ENCODE data around the gene PARP1. TPM values are rescaled to one million over a fixed set of nuclear protein-coding genes. Genes with fewer than 3 reads are reported as not detected.

The PARP1 gene
- total RNA-seq, 4 donors from 2014 or later: 77.4 to 147 (median 95.6) TPM

DNA sequence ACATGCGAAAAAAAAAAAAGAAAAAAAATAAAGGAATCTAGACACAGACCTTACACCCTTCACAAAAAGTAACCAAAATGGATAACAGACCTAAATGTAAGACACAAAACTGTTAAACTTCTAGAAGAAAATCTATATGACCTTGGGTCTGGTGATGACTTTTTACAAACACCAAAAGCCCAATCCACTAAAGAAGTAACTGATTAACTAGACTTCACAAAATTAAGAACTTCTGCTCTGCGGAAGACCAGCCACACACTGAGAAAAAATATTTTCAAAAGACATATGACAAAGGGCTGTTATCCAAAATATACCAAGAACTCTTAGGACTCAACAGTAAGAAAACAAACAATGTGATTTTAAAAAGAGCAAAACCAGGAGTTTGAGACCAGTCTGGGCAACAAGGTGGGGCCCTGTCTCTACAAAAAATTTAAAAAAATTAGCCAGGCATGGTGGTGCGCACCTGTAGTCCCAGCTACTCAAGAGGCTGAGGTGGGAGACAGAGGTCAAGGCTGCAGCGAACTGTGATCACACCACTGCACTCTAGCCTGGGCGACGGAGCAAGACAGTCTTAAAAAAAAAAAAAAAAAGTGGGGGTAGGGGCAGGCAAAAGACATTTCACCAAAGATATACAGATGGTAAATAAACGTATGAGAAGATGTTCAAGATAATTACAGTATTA, 9.8 kb downstream of the PARP1 start:
- Histone ChIP-seq H3K27me3 (no peaks in the 10 kb centered on the region), H3K27ac (peak overlapping the region in 1 of 4 donors; percentile 48), H3K36me3 (peaks cover 0 to 58% of the 10 kb centered on the region in 2 donors), H3K4me1 (peaks cover 0 to 67% (median 20%) of the 10 kb centered on the region in 3 donors), H3K4me3 (no peak overlapping the region), H3K9me3 (no peaks in the 10 kb centered on the region)
- 94 to 95% methylated on average over 6 of the region's 7 CpGs for WGBS, 2 donors (ENCODE audit: low coverage in 1 of 2)
- ATAC-seq: no peak
- TF ChIP-seq POLR2A (IDR thresholded peaks at IDR 0.05): no peak
- no peak for TF ChIP-seq POLR2AphosphoS5 (IDR thresholded peaks at IDR 0.05)
- TF ChIP-seq, protein P1, sequence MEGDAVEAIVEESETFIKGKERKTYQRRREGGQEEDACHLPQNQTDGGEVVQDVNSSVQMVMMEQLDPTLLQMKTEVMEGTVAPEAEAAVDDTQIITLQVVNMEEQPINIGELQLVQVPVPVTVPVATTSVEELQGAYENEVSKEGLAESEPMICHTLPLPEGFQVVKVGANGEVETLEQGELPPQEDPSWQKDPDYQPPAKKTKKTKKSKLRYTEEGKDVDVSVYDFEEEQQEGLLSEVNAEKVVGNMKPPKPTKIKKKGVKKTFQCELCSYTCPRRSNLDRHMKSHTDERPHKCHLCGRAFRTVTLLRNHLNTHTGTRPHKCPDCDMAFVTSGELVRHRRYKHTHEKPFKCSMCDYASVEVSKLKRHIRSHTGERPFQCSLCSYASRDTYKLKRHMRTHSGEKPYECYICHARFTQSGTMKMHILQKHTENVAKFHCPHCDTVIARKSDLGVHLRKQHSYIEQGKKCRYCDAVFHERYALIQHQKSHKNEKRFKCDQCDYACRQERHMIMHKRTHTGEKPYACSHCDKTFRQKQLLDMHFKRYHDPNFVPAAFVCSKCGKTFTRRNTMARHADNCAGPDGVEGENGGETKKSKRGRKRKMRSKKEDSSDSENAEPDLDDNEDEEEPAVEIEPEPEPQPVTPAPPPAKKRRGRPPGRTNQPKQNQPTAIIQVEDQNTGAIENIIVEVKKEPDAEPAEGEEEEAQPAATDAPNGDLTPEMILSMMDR (IDR thresholded peaks at IDR 0.05): no peak
- no peak for TF ChIP-seq EP300 (IDR thresholded peaks at IDR 0.05)

DNA sequence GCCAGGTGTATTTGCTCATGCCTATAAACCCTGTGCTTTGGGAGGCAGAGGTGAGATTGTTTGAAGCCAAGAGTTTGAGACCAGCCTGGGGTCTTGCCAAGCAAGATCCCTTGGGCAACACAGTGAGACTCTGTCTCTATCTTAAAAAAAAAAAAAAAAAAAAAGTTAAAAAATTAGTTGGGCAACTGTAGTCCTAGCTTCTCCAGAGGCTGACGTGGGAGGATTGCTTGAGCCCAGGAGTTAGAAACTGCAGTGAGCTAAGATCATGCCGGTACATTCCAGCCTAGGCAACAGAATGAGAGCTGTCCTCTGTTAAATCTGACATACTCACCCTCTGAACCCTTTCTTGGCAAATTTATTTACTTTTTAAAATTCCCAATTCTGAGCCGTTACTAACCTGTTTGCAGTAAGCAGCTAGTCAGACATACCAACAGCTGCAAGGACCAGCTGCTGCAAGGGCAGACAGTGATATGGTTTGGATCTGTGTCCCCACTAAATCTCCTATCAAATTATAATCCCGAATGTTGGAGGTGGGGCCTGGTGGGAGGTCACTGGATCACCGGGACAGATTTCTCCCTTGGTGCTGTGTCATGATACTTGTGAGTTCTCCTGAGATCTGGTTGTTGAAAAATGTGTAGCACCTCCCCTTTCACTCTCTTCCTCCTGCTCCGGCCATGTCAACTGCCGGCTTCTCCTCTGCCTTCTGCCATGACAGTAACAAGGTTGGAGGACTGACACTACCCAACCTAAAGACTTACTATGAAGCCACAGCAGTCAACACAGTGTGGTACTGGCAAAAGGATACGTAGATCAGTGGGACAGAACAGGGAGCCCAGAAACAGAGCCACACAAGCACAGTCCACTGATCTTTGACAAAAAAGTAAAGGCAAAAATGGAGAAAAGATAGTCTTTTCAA, 10.6 kb downstream of the PARP1 start:
- peaks cover 0 to 63% of the 10 kb centered on the region in 2 donors for H3K36me3 ChIP-seq

DNA sequence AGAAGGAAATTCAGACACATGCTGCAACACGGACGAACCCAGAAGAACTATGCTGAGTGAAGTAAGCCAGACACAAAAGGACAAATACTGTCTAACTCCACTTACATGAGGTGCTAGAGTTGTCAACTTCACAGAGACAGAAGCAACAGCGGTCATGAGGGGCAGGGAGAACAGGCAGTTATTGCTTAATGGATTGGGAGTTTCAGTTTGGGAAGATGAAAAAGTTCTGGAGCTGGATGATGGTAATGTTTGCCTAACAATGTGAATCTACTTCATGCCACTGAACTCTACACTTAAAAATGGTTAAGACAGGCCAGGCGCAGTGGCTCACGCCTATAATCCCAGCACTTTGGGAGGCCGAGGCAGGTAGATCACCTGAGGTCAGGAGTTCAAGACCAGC, 12.1 kb downstream of the PARP1 start:
- H3K27ac ChIP-seq: no peak overlapping the region

More for the DNA sequence above, 10.6 kb downstream of the PARP1 start:
- Histone ChIP-seq H3K27ac (peak overlapping the region; percentile 29 to 48 (median 42)), H3K27me3 (no peaks in the 10 kb centered on the region), H3K9me3 (no peaks in the 10 kb centered on the region), H3K4me3 (no peak overlapping the region), H3K4me1 (peaks cover 0 to 58% (median 13%) of the 10 kb centered on the region in 3 donors)
- TF ChIP-seq, protein P1 (IDR thresholded peaks at IDR 0.05): no peak
- TF ChIP-seq POLR2AphosphoS5 (IDR thresholded peaks at IDR 0.05): no peak
- TF ChIP-seq POLR2A (IDR thresholded peaks at IDR 0.05): no peak
- TF ChIP-seq EP300 (IDR thresholded peaks at IDR 0.05): no peak
- peak; percentile 73 for ATAC-seq
- WGBS, 2 donors (ENCODE audit: low coverage in 1 of 2): 38 to 50% methylated on average over 4 to 5 of the region's 8 CpGs

DNA sequence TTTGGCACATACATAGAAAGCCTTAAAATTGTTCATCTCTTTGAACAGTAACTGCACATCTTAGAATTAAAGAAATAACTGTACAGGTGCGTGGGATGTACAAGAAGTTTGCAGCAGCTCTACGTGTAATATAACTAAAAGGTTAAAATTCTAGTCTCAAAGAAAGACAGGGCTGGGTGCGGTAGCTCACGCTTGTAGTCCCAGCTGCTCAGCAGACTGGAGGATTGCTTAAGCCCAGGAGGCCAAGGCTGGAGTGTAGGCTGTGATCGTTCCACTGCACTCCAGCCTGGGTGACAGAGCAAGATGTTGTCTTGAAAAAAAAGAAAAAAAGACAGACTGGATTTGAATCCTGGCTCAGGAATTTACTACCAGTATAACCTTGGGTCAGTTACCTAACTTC, 13.4 kb downstream of the PARP1 start:
- Histone ChIP-seq H3K9me3 (no peaks in the 10 kb centered on the region), H3K27me3 (no peaks in the 10 kb centered on the region), H3K4me1 (peaks cover 0 to 30% (median 0%) of the 10 kb centered on the region in 3 donors), H3K4me3 (no peak overlapping the region), H3K36me3 (peaks cover 0 to 66% of the 10 kb centered on the region in 2 donors), H3K27ac (no peak overlapping the region)
- WGBS, 2 donors (ENCODE audit: low coverage in 1 of 2): 82 to 84% methylated on average over 5 of the region's 5 CpGs
- no peak for TF ChIP-seq POLR2AphosphoS5 (IDR thresholded peaks at IDR 0.05)
- TF ChIP-seq, protein P1 (IDR thresholded peaks at IDR 0.05): no peak
- no peak for TF ChIP-seq EP300 (IDR thresholded peaks at IDR 0.05)
- TF ChIP-seq POLR2A (IDR thresholded peaks at IDR 0.05): no peak
- no peak for ATAC-seq

More for the DNA sequence above, 12.1 kb downstream of the PARP1 start:
- peaks cover 0 to 43% (median 4%) of the 10 kb centered on the region in 3 donors for H3K4me1 ChIP-seq
- no peak for ATAC-seq
- no peak overlapping the region for H3K4me3 ChIP-seq
- no peak for TF ChIP-seq POLR2A (IDR thresholded peaks at IDR 0.05)
- TF ChIP-seq POLR2AphosphoS5 (IDR thresholded peaks at IDR 0.05): no peak
- TF ChIP-seq, protein P1 (IDR thresholded peaks at IDR 0.05): no peak
- TF ChIP-seq EP300 (IDR thresholded peaks at IDR 0.05): no peak
- WGBS, 2 donors (ENCODE audit: low coverage in 1 of 2): 81 to 88% methylated on average over 5 to 6 of the region's 6 CpGs
- H3K27me3 ChIP-seq: no peaks in the 10 kb centered on the region
- H3K36me3 ChIP-seq: peaks cover 0 to 64% of the 10 kb centered on the region in 2 donors
- H3K9me3 ChIP-seq: no peaks in the 10 kb centered on the region
